ENCODE data around the gene MYOM3.

GRCh38 chr1:24119489-24119858, 7.5 kb upstream of the MYOM3 start:
- TF ChIP-seq, protein P1, sequence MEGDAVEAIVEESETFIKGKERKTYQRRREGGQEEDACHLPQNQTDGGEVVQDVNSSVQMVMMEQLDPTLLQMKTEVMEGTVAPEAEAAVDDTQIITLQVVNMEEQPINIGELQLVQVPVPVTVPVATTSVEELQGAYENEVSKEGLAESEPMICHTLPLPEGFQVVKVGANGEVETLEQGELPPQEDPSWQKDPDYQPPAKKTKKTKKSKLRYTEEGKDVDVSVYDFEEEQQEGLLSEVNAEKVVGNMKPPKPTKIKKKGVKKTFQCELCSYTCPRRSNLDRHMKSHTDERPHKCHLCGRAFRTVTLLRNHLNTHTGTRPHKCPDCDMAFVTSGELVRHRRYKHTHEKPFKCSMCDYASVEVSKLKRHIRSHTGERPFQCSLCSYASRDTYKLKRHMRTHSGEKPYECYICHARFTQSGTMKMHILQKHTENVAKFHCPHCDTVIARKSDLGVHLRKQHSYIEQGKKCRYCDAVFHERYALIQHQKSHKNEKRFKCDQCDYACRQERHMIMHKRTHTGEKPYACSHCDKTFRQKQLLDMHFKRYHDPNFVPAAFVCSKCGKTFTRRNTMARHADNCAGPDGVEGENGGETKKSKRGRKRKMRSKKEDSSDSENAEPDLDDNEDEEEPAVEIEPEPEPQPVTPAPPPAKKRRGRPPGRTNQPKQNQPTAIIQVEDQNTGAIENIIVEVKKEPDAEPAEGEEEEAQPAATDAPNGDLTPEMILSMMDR (IDR thresholded peaks at IDR 0.05; ENCODE audit: poor library complexity): no peak
- no peak for TF ChIP-seq EZH2 (IDR thresholded peaks at IDR 0.05; ENCODE audit: borderline replicate concordance)
